HG03103 (cell line): ENCODE results near the gene NFATC4.

Experiments used
- ATAC-seq: cut with Tn5 transposase; IDR thresholded peaks from one replicate; pipeline ENCODE4 v1.9.1; 2021; ENCODE audit warnings: low read depth; ENCODE audit not compliant: unreplicated experiment

The NFATC4 gene

DNA sequence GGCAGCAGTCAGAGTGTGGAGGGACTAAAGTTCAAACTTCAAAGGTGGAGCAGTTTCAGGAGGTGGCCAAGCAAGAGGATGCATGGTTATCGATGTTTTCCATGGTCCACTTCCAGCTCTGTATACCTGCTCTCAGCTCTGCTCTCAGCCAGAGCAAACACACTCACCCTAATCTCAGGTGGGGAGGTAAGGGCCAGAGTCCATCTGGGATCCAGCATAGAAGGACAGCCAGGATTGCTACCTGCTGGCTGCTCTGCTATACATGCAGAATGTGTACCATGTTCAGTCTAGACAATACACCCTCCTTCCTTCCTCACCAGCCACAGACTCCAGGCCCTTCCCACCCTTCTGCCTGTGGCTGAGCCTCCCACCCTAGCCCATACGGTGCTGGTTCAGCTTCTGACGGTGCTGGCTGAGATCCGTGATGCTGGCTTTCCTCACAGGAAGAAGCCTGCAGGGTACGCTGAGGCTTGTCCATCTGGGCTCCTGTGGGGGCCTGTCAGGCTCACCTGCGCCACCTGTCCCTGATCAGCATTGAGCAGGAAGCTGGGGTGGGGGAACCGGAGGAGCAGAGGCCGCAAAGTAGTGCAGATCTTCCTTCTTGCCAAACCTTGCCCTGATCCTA is 59.0 kb downstream of the NFATC4 start:
- ATAC-seq: no peak

DNA sequence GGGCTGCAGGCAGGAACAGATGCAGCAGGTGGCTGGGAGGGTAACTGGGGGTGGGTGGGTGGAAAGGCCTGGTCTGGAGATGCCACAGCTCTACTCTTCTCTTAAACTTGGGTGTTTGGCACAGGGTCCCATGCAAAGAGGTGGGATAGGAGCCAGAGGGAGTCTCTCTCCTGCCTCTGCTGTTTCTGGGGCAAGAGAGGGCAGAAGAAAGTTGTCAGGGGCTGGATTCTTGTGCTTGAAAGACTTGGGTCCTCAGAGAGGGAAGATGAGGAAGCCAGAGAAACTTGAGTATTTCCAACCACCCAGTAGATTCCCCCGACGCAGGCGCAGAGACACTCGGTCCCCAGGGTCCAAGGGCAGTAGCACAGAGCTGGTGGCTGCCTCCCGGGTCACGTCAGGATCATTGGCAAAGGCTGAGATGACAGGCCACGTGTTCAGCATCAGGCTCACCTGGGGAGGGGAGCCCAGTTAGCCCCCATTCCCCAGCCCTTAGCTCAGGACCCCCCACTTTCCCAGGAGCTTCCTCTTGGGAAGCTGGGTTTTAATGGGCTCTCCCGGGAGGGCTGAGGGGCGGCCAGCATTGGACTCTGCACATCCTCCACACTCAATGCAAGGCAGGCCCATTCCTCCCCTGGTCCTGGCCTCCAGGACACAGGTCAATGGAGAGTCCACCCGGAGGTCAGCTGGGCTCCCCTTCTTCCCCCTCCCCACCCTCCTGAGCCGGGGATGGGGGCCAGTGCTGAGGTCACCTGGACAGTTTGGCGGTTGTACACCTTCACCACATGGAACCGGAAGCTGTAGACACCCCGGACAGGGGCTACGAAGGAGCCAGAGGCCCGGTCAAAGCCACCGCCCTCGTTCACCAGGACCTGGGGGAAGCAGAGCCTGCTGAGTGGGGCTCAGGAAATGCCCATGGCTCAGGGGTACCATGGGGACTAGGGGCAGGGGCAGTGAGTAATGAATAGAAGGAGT is 59.8 kb downstream of the NFATC4 start:
- ATAC-seq: no peak

DNA sequence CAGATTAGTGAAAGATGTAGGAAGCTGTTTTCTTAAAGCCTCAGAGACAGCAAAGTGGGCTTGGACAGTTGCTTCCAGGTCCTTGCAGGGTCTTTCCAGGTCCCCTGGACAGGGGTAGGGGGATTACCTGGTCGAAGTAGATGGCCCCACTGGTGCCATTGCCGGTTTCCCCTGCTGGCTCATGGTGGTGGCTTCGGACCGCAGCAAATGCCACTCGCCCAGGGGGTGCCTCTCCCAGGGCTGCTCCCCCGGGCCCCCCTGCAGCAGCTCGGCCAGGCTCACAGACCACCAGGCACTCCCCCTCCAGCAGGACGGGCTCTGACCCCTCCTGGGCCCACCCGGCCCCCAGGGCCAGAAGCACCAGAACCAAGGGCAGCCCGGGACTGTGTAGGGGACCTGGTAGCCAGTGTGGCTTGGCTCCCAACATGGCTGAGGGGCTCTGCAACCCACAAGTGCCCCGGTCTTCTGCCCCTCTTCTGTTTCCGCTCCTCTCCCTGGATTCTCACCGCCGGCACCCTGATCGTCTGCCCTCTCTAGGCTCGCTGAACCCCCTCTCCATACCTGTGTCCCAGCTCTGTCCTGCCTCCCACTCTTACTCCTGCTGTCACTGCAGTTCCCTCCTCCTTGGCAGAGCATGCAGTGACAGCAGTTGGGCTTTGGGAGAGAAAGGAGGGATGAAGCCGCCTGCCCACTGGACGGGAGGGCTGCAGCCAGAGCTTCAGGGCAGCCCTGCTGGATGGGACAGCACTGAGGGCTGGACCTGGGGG is 60.8 kb downstream of the NFATC4 start:
- no peak for ATAC-seq
